ENCODE measurements around the gene IQCM. TPM values are rescaled to one million over a fixed set of nuclear protein-coding genes. Genes with fewer than 3 reads are reported as not detected.

The IQCM gene
- polyA plus RNA-seq, 1 donor: 0.15 TPM

DNA sequence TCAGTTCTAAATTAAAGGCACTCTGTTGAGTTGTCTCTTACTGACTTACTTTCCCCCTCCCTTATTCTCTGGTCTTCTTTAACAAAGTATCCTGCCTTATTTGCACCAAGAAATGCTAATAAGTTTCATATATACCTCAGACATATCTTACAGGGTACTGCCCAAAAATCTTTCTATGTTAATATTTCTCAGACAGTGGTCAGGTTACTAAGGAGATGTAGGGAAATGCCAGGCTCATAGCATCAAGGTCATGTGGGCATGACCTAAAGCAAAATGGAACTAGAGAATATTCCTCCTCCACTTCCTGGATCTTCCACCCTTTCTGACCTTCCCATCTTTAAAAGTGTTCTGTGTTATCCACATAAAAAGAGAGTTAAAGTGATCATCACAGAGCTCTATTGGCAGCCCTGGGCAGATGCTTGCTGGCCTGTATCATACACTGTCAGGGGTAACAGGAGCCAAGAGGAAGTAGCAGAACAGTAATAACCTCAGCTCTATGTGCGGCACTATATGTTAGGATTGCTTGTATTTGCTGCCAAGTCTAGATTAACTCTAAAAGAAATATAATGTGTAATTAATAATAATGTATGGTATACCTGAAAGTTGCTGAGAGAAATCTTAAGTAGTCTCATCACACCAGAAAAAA is 74.3 kb downstream of the IQCM start:
- no CpG with 5 or more reads among the region's 1 CpG for WGBS (ENCODE audit: insufficient coverage, low lambda C conversion rate)
- Histone ChIP-seq H3K4me1 (ENCODE audit: control insufficient read depth, insufficient read depth, low read length) (no peaks in the 10 kb centered on the region), H3K27ac (ENCODE audit: low read length) (no peak overlapping the region)

DNA sequence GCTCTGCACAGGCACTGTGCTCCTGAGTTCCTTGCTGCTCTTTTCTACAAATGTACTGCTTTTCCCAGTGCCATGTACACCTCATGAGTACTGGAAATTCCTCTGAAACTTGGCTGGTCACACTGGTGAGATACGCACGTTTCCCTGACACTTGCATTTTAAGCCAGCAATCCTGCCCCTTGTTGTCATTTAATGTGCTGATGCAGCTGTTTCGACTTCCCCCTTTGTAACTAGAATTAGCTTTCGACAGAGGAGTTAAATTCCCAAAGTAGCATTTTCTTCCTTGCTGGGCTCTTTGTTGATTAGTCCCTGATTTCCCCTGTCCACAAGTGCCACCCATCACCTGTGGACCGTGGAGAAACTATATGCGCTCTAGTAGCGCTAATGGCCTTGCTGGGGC is 77.5 kb downstream of the IQCM start:
- no peaks in the 10 kb centered on the region for H3K27me3 ChIP-seq (ENCODE audit: control insufficient read depth, insufficient read depth, low read length)
- no peak for DNase-seq

More for the DNA sequence above, 74.3 kb downstream of the IQCM start:
- H3K9me3 ChIP-seq (ENCODE audit: control insufficient read depth, low read depth, low read length): no peaks in the 10 kb centered on the region
- no peaks in the 10 kb centered on the region for H3K36me3 ChIP-seq (ENCODE audit: control insufficient read depth, insufficient read depth, low read length)
- no peaks in the 10 kb centered on the region for H3K27me3 ChIP-seq (ENCODE audit: control insufficient read depth, insufficient read depth, low read length)
- DNase-seq: no peak
- no peak overlapping the region for H3K4me3 ChIP-seq (ENCODE audit: low read length)

DNA sequence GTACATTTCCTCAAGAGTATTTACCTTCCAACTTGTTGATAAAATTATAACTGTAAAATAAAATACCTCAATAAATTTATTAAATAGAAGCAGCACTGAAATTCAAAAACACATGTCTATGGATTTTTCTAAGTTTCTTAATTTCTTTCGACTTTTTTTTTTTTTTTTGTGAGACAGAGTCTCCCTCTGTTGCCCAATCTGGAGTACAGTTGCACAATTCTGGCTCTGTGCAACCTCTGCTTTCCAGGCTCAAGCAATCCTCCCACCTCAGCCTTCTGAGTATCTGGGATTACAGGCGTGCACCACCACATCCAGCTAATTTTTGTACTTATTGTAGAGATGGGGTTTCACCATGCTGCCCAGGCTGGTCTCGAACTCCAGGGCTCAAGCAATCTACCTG is 79.8 kb downstream of the IQCM start:
- no peak for DNase-seq
- no peaks in the 10 kb centered on the region for H3K36me3 ChIP-seq (ENCODE audit: control insufficient read depth, insufficient read depth, low read length)
- 89% methylated on average over 1 of the region's 3 CpGs for WGBS (ENCODE audit: insufficient coverage, low lambda C conversion rate)
- no peaks in the 10 kb centered on the region for H3K4me1 ChIP-seq (ENCODE audit: control insufficient read depth, insufficient read depth, low read length)
- H3K9me3 ChIP-seq (ENCODE audit: control insufficient read depth, low read depth, low read length): no peaks in the 10 kb centered on the region
- no peak overlapping the region for H3K4me3 ChIP-seq (ENCODE audit: low read length)
- no peaks in the 10 kb centered on the region for H3K27me3 ChIP-seq (ENCODE audit: control insufficient read depth, insufficient read depth, low read length)
- H3K27ac ChIP-seq (ENCODE audit: low read length): no peak overlapping the region

More for the DNA sequence above, 77.5 kb downstream of the IQCM start:
- no CpG with 5 or more reads among the region's 7 CpGs for WGBS (ENCODE audit: insufficient coverage, low lambda C conversion rate)
- no peaks in the 10 kb centered on the region for H3K4me1 ChIP-seq (ENCODE audit: control insufficient read depth, insufficient read depth, low read length)
- no peaks in the 10 kb centered on the region for H3K36me3 ChIP-seq (ENCODE audit: control insufficient read depth, insufficient read depth, low read length)
- no peak overlapping the region for H3K4me3 ChIP-seq (ENCODE audit: low read length)
- no peak overlapping the region for H3K27ac ChIP-seq (ENCODE audit: low read length)
- no peaks in the 10 kb centered on the region for H3K9me3 ChIP-seq (ENCODE audit: control insufficient read depth, low read depth, low read length)

DNA sequence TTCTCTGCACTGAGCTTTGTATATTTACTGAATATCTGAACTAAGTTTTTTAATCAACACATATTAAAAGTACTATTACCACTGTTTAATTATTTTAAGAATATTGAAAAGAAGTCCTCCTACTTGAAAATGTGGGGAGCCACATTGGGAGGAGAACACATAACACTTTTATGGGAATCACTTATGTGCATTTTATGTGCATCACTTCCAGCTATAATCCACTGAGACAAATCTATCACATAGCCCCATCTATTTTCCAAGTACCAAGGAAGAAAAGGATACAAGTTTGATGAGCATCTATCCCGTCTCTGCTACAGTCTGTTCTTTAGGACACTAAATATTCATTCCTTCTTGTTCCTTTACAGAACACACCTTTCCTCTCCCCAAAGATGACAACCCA is 87.2 kb downstream of the IQCM start:
- Histone ChIP-seq H3K36me3 (ENCODE audit: control insufficient read depth, insufficient read depth, low read length) (no peaks in the 10 kb centered on the region), H3K4me1 (ENCODE audit: control insufficient read depth, insufficient read depth, low read length) (no peaks in the 10 kb centered on the region), H3K27me3 (ENCODE audit: control insufficient read depth, insufficient read depth, low read length) (no peaks in the 10 kb centered on the region), H3K4me3 (ENCODE audit: low read length) (no peak overlapping the region), H3K27ac (ENCODE audit: low read length) (no peak overlapping the region), H3K9me3 (ENCODE audit: control insufficient read depth, low read depth, low read length) (no peaks in the 10 kb centered on the region)
- DNase-seq: no peak
- no CpG with 5 or more reads among the region's 1 CpG for WGBS (ENCODE audit: insufficient coverage, low lambda C conversion rate)

DNA sequence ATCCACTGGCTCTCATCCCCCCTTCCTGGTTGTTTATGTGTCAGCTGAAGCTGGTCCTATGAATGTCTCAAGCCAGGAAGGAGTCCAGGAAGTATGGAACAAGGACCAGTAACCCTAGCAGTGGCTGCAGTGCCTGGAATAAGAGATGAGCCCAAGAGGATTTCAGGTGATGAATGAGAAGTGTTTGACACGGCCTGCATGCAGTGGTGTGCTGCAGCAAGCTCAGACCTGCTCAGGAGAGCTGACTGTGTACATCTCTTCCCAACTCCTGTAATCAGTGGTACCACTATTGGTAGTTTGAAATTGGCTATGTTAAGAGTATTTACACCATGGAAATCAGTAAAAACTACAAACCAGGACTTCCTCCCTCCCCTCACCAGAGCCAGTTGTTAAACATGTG is 88.0 kb downstream of the IQCM start:
- Histone ChIP-seq H3K4me3 (ENCODE audit: low read length) (no peak overlapping the region), H3K36me3 (ENCODE audit: control insufficient read depth, insufficient read depth, low read length) (no peaks in the 10 kb centered on the region), H3K27me3 (ENCODE audit: control insufficient read depth, insufficient read depth, low read length) (no peaks in the 10 kb centered on the region), H3K9me3 (ENCODE audit: control insufficient read depth, low read depth, low read length) (no peaks in the 10 kb centered on the region), H3K27ac (ENCODE audit: low read length) (no peak overlapping the region), H3K4me1 (ENCODE audit: control insufficient read depth, insufficient read depth, low read length) (no peaks in the 10 kb centered on the region)
- DNase-seq: no peak
- no CpG with 5 or more reads among the region's 1 CpG for WGBS (ENCODE audit: insufficient coverage, low lambda C conversion rate)

DNA sequence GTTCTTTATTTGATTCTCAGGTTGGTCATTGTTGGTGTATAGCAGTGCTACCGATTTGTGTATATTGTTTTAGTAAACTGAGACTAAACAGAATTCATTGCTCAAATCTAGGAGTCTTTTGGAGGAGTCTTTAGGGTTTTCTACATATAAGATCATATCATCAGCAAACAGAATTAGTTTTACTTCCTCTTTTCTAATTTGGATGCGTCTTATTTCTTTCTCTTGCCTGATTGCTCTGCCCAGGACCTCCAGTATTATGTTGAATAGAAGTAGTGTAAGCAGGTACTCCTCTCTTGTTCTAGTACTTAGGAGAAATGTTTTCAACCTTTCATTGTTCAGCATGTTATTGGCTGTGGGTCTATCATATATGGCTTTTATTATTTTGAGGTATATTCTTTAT is 92.6 kb downstream of the IQCM start:
- no peak for DNase-seq
- no peaks in the 10 kb centered on the region for H3K27me3 ChIP-seq (ENCODE audit: control insufficient read depth, insufficient read depth, low read length)
- no peaks in the 10 kb centered on the region for H3K4me1 ChIP-seq (ENCODE audit: control insufficient read depth, insufficient read depth, low read length)
- no peak overlapping the region for H3K27ac ChIP-seq (ENCODE audit: low read length)
- H3K36me3 ChIP-seq (ENCODE audit: control insufficient read depth, insufficient read depth, low read length): no peaks in the 10 kb centered on the region
- no peak overlapping the region for H3K4me3 ChIP-seq (ENCODE audit: low read length)
- H3K9me3 ChIP-seq (ENCODE audit: control insufficient read depth, low read depth, low read length): no peaks in the 10 kb centered on the region
- WGBS (ENCODE audit: insufficient coverage, low lambda C conversion rate): no CpG with 5 or more reads among the region's 2 CpGs

DNA sequence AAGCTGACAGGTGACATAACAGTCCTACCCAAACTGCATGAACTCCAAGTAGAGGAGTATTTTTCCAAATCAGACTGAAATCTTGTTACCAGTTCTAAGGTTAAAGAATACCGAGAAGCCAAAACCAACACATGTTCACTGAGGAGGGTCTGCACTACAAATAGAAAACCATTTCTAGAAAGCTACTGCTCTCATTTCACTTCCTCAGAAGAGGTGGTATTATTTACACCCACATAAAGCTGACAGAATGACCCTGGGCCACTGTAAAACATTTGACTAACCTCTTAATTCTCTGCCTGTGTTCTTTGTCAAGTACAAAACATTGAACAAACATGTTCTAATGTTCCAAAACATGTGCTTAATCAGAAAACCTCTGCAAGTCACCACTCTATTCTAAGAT is 95.8 kb downstream of the IQCM start:
- Histone ChIP-seq H3K4me1 (ENCODE audit: control insufficient read depth, insufficient read depth, low read length) (no peaks in the 10 kb centered on the region), H3K9me3 (ENCODE audit: control insufficient read depth, low read depth, low read length) (peaks cover 11% of the 10 kb centered on the region), H3K27me3 (ENCODE audit: control insufficient read depth, insufficient read depth, low read length) (no peaks in the 10 kb centered on the region), H3K27ac (ENCODE audit: low read length) (no peak overlapping the region), H3K4me3 (ENCODE audit: low read length) (no peak overlapping the region), H3K36me3 (ENCODE audit: control insufficient read depth, insufficient read depth, low read length) (no peaks in the 10 kb centered on the region)
- no peak for DNase-seq
- WGBS (ENCODE audit: insufficient coverage, low lambda C conversion rate): 100% methylated on average over 1 of the region's 1 CpG

DNA sequence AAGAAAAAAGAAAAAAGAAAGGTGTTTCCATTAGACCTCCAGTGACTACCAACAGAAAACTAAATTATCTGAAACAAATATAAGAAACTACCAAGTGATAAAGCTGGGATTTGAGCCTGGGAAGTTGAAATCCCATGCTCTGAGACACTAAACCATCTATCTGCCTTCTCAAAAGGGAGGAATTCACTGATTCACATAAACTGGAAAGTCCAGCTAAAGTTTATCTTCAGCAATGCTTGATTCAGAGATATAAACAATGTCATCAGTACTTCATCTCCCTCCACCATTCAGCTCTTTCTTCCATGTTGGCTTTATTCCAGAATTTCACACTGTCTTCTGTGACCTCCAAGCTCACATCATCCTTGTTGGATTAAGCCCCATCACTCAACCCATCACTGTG is 96.3 kb downstream of the IQCM start:
- Histone ChIP-seq H3K9me3 (ENCODE audit: control insufficient read depth, low read depth, low read length) (peaks cover 11% of the 10 kb centered on the region), H3K27me3 (ENCODE audit: control insufficient read depth, insufficient read depth, low read length) (no peaks in the 10 kb centered on the region), H3K27ac (ENCODE audit: low read length) (no peak overlapping the region), H3K4me3 (ENCODE audit: low read length) (no peak overlapping the region), H3K36me3 (ENCODE audit: control insufficient read depth, insufficient read depth, low read length) (no peaks in the 10 kb centered on the region), H3K4me1 (ENCODE audit: control insufficient read depth, insufficient read depth, low read length) (no peaks in the 10 kb centered on the region)
- DNase-seq: no peak

DNA sequence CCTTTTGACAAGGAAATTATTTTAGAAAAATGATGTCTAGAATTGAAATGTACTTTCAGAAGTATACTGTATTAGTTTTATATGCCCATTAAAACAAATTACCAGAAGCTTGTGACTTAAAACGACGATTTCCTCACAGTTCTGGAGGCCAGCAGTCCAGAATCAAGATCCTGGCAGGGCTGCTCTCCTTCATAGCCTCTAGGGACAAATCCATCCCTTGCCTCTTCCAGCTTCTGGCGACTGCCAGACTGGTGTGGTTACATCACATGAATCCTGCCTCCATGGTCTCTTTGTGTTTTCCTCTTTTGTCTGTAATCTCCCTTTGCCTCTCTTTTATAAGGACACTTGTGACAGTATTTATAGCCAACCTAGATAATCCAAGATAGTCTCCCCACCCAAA is 97.1 kb downstream of the IQCM start:
- Histone ChIP-seq H3K4me3 (ENCODE audit: low read length) (no peak overlapping the region), H3K9me3 (ENCODE audit: control insufficient read depth, low read depth, low read length) (peaks cover 11% of the 10 kb centered on the region), H3K27ac (ENCODE audit: low read length) (no peak overlapping the region), H3K36me3 (ENCODE audit: control insufficient read depth, insufficient read depth, low read length) (no peaks in the 10 kb centered on the region), H3K27me3 (ENCODE audit: control insufficient read depth, insufficient read depth, low read length) (no peaks in the 10 kb centered on the region), H3K4me1 (ENCODE audit: control insufficient read depth, insufficient read depth, low read length) (no peaks in the 10 kb centered on the region)
- WGBS (ENCODE audit: insufficient coverage, low lambda C conversion rate): no CpG with 5 or more reads among the region's 3 CpGs
- DNase-seq: no peak

DNA sequence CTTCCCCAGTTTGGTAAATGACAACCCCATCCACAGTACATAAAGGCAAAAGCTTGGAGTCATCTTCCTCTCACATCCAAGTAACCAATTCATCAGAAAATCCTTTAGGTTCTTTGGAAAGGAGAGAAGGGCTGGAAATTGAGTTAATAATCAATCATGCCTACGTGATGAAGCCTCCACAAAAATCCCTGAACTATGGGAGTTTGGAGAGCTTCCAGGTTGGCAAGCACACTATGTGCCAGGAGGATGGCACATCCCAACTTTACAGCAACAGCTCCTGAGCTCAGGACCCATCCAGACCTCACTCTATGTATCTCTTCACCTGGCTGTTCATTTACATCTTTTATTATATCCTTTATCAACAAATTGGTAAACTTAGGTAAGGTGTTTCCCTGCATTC is 98.9 kb downstream of the IQCM start:
- no peak overlapping the region for H3K27ac ChIP-seq (ENCODE audit: low read length)
- H3K9me3 ChIP-seq (ENCODE audit: control insufficient read depth, low read depth, low read length): peaks cover 11% of the 10 kb centered on the region
- H3K4me1 ChIP-seq (ENCODE audit: control insufficient read depth, insufficient read depth, low read length): no peaks in the 10 kb centered on the region
- no peak for DNase-seq
- H3K36me3 ChIP-seq (ENCODE audit: control insufficient read depth, insufficient read depth, low read length): no peaks in the 10 kb centered on the region
- whole genome bisulfite sequencing (ENCODE audit: insufficient coverage, low lambda C conversion rate): no CpG with 5 or more reads among the region's 1 CpG
- no peak overlapping the region for H3K4me3 ChIP-seq (ENCODE audit: low read length)
- H3K27me3 ChIP-seq (ENCODE audit: control insufficient read depth, insufficient read depth, low read length): no peaks in the 10 kb centered on the region

DNA sequence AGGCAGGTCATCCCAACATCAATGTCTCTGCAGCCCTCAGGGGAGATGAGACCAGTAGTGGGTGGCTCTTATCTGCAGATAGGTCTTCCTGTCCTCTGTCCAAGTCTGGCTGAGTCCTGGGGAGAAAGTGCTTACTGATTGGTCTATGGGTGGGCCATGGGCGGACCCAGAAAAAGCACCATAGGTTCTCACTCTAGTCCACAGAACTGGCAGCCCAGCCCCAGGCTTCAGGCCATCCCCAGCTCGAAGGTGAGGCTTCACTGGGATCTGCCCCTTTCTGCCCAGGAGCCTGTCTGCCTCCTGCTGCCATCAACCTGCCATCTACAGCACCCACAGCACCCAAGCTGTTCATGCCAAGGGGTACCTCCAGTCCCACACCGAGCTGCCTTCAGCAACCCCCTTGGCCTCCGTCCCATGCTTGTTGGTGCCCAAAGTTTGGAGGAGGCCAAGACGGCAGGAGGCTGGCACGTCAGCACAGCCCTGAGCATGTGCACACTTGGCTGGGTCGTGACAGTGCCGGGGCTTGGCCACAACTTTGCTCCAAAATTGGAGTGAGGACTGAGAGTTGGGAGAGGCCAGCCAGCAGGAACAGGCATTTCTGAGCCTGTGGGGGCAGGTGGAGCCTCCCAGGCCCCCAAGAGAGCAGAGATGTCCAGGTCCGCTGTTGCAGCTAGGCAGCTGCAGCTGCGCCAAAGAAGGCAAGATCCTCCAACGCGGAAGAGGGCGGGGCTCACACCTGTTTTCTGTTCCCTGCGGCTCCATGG is 99.6 kb downstream of the IQCM start:
- no CpG with 5 or more reads among the region's 14 CpGs for WGBS (ENCODE audit: insufficient coverage, low lambda C conversion rate)
- no peak for DNase-seq
- no peak overlapping the region for H3K4me3 ChIP-seq (ENCODE audit: low read length)
- H3K9me3 ChIP-seq (ENCODE audit: control insufficient read depth, low read depth, low read length): peaks cover 11% of the 10 kb centered on the region
- no peak overlapping the region for H3K27ac ChIP-seq (ENCODE audit: low read length)
- H3K36me3 ChIP-seq (ENCODE audit: control insufficient read depth, insufficient read depth, low read length): no peaks in the 10 kb centered on the region
- H3K4me1 ChIP-seq (ENCODE audit: control insufficient read depth, insufficient read depth, low read length): no peaks in the 10 kb centered on the region
- no peaks in the 10 kb centered on the region for H3K27me3 ChIP-seq (ENCODE audit: control insufficient read depth, insufficient read depth, low read length)
